Stimulated activated CD4-positive, alpha-beta T cell treated with anti-CD3 and anti-CD28 coated beads, Interleukin-15, amount 100 ng/mL, for 24 hours (primary cell): ENCODE measurements around the gene KIF9.
"Not testable (repeated sequence)": the region's sequence is repeated elsewhere in the genome, so short reads cannot be mapped to it uniquely, and the experiment has no call there.

Experiments
- DNase-seq: peaks from one replicate; pipeline ENCODE4 v3.0.0-alpha.2; 2020

Gene KIF9

GRCh38 chr3:47247131-47248064 lies 35.2 kb downstream of the KIF9 start:
- DNase-seq, result no peak

DNA sequence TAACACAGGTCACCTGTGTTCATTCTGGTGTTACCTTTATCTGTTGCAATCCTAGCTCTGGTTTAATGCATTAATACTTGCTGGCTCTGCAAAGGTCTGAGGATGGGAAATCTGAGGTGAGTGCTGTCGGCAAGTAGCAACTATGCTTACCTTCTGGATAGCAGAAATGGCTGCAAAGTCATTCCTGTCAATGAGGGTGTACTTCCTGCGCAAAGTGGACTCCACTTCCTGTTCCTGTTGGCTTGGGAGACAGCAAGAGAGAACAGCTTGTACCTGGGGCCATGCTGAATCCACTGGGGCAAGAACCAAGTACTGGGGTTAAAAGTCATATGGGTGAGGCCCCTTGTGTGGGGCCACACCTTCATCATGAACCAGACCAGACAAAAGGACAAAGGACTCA lies 37.3 kb downstream of the KIF9 start:
- no peak for DNase-seq

GRCh38 chr3:47244531-47245100 lies 38.0 kb downstream of the KIF9 start:
- DNase-seq, result no peak

- no peak for DNase-seq
Observed at GRCh38 chr3:47243419-47244147, 39.0 kb downstream of the KIF9 start.

DNA sequence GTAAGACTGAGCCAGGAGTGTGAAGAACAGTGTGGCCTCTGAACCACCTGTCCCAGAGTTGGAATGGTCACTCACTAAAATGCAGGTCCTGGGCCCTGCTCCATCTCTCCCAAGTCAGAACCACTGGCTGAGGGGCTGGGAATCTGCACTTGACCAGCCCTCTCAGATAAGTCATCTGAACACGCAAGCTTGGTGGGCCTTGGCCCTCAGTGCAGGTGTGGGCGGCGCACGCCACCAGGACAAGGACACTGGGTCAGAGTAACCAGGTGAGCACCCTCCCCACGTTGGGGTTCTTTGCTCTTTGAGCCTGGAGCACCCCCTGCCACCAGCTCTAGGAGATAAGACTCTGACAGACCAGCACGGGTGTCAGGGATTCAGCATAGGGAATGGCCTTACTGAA lies 42.7 kb downstream of the KIF9 start:
- DNase-seq, result no peak

GRCh38 chr3:47238017-47238416 lies 44.6 kb downstream of the KIF9 start:
- no peak for DNase-seq

DNA sequence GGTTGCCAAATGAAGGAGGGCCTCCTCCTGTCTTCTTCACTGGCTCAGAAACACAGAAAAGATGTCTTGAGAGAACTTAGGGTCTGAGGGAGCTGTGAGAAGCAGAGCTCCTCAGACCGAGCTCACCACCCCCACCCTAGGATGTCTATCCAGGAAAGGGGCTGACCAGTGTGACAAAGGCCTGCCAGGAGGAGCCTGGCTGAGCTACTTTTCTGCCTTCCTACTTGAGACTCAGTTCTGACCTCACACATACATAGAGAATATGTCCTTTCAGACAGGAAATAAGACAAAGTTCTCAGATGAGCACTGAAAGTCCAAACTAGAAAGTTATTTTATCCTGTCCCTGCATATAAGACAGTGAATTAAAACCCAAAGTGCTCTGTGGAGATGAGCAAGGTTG lies 54.5 kb downstream of the KIF9 start:
- DNase-seq, result no peak

DNA sequence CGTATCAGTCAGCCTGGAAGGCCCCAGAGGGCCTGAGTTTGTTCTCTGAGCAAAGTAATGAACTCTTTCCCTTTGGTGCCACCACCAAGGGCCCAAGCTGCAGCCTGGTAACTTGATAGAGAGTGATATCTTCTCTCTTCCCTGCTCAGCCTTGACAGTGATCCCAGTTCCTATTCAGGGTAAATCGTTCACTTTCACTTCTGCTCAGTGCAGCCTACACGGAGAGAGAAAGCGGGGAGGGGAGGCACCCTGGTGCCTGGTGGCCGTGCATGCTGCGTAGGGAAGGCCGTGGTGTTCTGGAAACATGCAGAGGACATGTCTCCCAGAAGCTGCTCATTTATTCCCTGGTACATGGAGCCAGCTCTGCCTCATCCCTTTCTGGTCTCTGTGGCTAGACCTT lies 54.9 kb downstream of the KIF9 start:
- no peak for DNase-seq

DNA sequence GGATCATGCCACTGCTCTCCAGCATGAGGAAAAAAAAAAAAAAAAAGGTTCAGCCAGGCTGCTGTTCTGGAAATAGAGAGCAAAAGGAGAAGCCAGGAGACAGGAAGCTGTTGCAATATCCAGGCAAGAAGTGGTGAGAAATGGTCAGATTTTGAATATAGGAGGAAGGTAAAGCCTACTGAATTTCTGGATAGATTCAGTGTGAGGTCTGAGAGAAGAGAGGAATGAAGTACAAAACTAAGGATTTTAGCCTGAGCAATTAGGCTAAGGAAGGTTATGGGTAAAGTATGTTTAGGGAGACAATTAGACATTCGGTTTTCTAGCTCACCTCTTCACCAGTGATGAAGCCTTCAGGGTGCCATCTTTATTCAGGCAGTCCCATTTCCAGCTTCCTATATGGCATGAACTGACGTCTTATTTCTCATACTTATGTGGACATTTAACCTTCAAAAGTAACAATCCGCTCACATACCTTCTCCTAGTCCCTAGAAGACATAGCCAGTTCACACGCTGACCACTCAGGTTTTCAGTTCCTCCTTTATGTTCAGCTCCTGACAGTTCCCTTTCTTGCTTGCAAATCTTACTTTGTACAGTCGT lies 57.2 kb downstream of the KIF9 start:
- no peak for DNase-seq

DNA sequence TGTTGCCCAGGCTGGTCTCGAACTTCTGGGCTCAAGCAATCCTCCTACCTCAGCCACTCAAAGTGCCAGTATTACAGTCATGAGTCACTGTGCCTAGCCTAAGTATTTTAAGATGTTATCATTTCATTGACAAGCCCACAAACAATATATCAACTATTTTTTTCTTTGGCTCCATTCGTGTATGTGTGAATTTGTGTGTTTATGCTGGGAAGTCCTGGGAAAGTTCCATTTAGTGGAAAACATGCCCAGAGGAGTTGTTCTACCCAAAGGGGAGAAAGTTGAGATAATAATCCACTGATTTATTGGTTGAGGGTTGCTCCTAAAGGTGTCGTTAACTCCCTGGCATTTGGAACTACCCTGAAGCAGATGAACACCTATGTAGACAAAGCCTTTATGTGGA lies 58.8 kb downstream of the KIF9 start:
- DNase-seq, result no peak

- no peak for DNase-seq
Observed at GRCh38 chr3:47221798-47222197, 60.8 kb downstream of the KIF9 start.

GRCh38 chr3:47210863-47211405 lies 71.7 kb downstream of the KIF9 start:
- DNase-seq, result no peak

GRCh38 chr3:47206022-47206421 lies 76.6 kb downstream of the KIF9 start:
- DNase-seq, result not testable (repeated sequence)

GRCh38 chr3:47204875-47205274 lies 77.7 kb downstream of the KIF9 start:
- DNase-seq, result no peak

GRCh38 chr3:47202542-47202941 lies 80.1 kb downstream of the KIF9 start:
- no peak for DNase-seq

- DNase-seq, result no peak
Observed at GRCh38 chr3:47197287-47197686, 85.3 kb downstream of the KIF9 start.

- no peak for DNase-seq
Observed at GRCh38 chr3:47194994-47195393, 87.6 kb downstream of the KIF9 start.

DNA sequence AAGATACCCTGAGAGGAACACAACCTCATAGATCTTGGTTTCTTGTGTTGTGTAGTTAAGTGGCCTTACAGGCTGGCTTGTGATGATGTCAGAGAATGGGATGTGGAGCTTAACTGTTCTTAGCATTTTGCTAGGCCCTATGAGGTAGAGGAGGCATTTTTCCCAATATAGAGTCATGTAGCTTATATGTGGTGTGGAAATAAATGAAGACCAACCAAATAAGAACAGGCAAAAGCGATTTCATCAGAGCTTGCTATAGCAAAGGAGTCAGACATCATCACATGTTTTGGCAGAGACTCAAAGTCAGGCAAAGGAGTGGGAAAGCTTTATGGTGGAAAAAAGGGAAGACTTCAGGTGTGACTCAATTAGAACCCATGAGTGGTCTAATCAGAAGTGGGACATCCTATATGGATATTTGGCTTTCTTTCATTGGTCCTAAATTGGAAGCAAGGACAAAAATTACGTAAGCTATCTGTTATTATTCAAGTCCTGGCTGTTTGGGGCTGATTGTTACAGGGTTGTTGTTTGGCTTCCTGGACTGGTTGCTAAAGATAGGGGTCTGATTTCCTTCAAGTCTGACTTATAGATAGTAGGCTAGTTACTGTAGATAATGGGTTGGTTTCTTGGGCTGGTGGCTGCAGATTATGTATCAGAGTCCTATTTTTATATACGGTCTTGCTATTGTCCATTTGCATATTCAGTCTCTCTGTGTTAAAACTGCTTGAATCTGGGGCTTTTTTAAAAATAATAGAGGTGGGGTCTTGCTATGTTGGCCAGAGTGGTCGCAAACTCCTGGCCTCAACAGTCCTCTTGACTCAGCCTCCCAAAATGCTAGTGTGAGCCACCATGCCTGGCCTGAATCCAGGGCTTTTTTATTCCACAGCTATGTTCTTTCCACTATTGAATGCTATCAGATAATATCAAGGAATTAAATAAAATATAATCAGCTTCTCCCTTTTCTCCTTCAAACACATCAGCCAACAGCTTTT lies 88.4 kb downstream of the KIF9 start:
- DNase-seq, result no peak

- no peak for DNase-seq
Observed at GRCh38 chr3:47186285-47186684, 96.3 kb downstream of the KIF9 start.

GRCh38 chr3:47181685-47182084 lies 100.9 kb downstream of the KIF9 start:
- not testable (repeated sequence) for DNase-seq

DNA sequence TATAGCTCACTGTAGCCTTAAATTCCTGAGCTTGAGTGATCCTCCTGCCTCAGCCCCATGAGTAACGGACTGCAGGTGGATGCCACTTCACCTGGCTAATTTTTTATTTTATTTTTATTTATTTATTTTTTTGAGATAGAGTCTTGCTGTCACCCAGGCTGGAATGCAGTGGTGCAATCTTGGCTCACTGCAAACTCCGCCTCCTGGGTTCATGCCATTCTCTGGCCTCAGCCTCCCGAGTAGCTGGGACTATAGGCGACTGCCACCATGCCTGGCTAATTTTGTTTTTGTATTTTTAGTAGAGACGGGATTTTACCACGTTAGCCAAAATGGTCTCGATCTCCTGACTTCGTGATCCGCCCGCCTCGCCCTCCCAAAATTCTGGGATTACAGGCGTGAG lies 102.6 kb downstream of the KIF9 start:
- DNase-seq, result not testable (repeated sequence)
